B cell (primary cell): ENCODE data around the gene TBC1D30.

Experiments used
- EZH2 ChIP-seq: IDR thresholded peaks from 2 replicates; pipeline ENCODE4 v1.6.1; 2012; ENCODE audit warnings: borderline replicate concordance, low read depth, mild to moderate bottlenecking, moderate library complexity, low read length; ENCODE audit not compliant: insufficient read depth, poor library complexity, severe bottlenecking
- TF ChIP-seq, protein P1 (sequence below): fragments of 200-600 bp; IDR thresholded peaks from one replicate; pipeline ENCODE4 v1.8.0; 2022; ENCODE audit warnings: antibody characterized with exemption, mild to moderate bottlenecking

DNA sequence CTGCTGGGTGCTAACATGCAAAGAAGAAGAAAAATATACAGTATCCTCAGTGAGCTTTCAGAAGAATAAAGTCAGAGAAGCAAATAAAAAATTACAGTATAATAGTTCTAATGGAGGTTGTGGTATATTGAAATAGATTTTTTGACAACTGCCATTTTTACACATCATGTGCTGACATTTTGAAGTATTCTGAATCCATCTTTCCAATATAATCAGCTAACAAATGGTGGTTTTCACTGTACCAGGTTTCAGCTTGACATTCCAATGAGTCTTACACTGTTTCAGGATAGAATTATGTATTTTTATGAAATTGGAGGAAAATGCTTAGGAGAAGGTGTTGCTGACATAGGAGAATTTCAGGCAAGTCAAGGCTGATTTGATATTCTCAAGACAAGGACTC lies 26.3 kb upstream of the TBC1D30 start:
- TF ChIP-seq, protein P1, sequence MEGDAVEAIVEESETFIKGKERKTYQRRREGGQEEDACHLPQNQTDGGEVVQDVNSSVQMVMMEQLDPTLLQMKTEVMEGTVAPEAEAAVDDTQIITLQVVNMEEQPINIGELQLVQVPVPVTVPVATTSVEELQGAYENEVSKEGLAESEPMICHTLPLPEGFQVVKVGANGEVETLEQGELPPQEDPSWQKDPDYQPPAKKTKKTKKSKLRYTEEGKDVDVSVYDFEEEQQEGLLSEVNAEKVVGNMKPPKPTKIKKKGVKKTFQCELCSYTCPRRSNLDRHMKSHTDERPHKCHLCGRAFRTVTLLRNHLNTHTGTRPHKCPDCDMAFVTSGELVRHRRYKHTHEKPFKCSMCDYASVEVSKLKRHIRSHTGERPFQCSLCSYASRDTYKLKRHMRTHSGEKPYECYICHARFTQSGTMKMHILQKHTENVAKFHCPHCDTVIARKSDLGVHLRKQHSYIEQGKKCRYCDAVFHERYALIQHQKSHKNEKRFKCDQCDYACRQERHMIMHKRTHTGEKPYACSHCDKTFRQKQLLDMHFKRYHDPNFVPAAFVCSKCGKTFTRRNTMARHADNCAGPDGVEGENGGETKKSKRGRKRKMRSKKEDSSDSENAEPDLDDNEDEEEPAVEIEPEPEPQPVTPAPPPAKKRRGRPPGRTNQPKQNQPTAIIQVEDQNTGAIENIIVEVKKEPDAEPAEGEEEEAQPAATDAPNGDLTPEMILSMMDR, result no peak
- TF ChIP-seq EZH2, result no peak
